ENCODE measurements around the gene TNFRSF4. TPM values are rescaled to one million over a fixed set of nuclear protein-coding genes. Genes with fewer than 3 reads are reported as not detected.
A peak's percentile ranks its signal among the peaks of the same experiment; 100 is the strongest.

TNFRSF4 gene
- total and polyA plus RNA-seq, 4 donors = 0.08 to 0.35 (median 0.15) TPM; not detected in 1

DNA sequence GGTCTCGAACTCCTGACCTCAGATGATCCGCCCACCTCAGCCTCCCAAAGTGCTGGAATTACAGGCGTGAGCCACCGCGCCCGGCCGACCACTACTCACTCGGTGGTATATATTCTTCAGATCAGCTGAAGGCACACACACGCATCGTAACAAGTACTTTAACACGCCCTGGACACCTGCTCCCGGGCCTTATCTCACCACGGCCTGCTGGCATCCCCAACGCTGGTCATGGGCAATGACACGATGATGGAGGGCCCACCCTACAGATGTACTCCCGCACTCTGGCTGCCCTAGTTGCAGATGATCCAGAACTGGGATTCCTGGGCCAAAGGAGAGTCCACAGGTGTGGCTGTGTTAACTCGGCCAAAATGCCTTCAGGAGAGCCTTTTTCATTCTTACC, 48.1 kb upstream of the TNFRSF4 start:
- no peak for DNase-seq (ENCODE audit: low spot score)
- H3K9ac ChIP-seq (ENCODE audit: low read depth in 1 of 2, low read length in 2 of 2) = no peak overlapping the region
- H3K9me3 ChIP-seq (ENCODE audit: control insufficient read depth in 4 of 4, low read length in 3 of 4) = no peaks in the 10 kb centered on the region
- H3K36me3 ChIP-seq (ENCODE audit: control insufficient read depth in 4 of 4, insufficient read depth in 3 of 4, low read depth in 1 of 4, low read length in 3 of 4) = peaks cover 6 to 44% (median 25%) of the 10 kb centered on the region in 4 donors
- H3K27me3 ChIP-seq (ENCODE audit: control insufficient read depth in 4 of 4, insufficient read depth in 4 of 4, low read length in 3 of 4) = no peaks in the 10 kb centered on the region
- WGBS = 97% methylated on average over 17 of the region's 17 CpGs
- no peak for TF ChIP-seq SP1 (IDR thresholded peaks at IDR 0.05)
- no peak for TF ChIP-seq FOXA2 (IDR thresholded peaks at IDR 0.05)
- TF ChIP-seq RXRA (IDR thresholded peaks at IDR 0.05) = no peak
- H3K4me1 ChIP-seq (ENCODE audit: control insufficient read depth in 4 of 4, insufficient read depth in 4 of 4, low read length in 3 of 4) = no peaks in the 10 kb centered on the region
- no peak overlapping the region for H3K27ac ChIP-seq (ENCODE audit: low read depth in 1 of 2, low read length in 2 of 2)
- no peak overlapping the region for H3K4me3 ChIP-seq (ENCODE audit: low read depth in 1 of 3, low read length in 3 of 3)

DNA sequence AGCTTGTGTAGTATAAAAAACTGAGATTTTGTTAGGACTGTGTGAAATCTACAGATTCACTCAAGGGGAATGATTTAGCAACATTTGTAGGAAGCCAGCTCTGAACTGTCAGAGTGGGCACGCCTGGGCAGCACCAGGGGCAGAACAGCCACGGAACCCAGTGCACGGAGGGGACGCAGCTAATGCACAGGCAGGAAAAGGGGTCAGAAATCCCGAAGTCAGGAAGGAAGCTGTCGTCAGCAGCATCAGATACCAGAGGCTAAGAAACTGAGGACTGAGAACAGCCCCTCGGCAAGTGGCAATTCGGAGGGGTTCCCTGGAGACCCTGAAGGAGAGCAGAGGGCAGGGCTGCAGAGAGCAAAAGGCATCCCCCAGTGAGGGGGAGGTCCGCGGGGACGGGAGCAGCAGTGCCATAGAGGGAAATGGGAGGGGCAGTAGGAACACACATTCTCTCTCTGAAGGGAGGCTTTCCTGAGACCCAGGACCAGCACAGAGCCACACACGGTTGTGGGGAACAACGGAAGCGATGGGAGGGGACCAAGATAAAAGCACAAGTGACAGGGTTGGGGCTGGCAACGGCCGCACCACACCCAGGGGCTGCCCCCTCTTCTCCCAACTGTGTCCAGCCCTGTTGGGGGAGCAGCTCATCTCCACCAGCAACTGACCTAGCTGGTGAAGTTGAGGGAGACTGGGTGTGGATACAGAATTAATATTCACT, 47.0 kb upstream of the TNFRSF4 start:
- no peaks in the 10 kb centered on the region for H3K4me1 ChIP-seq (ENCODE audit: control insufficient read depth in 4 of 4, insufficient read depth in 4 of 4, low read length in 3 of 4)
- TF ChIP-seq FOXA2 (IDR thresholded peaks at IDR 0.05) = no peak
- TF ChIP-seq, protein P1, sequence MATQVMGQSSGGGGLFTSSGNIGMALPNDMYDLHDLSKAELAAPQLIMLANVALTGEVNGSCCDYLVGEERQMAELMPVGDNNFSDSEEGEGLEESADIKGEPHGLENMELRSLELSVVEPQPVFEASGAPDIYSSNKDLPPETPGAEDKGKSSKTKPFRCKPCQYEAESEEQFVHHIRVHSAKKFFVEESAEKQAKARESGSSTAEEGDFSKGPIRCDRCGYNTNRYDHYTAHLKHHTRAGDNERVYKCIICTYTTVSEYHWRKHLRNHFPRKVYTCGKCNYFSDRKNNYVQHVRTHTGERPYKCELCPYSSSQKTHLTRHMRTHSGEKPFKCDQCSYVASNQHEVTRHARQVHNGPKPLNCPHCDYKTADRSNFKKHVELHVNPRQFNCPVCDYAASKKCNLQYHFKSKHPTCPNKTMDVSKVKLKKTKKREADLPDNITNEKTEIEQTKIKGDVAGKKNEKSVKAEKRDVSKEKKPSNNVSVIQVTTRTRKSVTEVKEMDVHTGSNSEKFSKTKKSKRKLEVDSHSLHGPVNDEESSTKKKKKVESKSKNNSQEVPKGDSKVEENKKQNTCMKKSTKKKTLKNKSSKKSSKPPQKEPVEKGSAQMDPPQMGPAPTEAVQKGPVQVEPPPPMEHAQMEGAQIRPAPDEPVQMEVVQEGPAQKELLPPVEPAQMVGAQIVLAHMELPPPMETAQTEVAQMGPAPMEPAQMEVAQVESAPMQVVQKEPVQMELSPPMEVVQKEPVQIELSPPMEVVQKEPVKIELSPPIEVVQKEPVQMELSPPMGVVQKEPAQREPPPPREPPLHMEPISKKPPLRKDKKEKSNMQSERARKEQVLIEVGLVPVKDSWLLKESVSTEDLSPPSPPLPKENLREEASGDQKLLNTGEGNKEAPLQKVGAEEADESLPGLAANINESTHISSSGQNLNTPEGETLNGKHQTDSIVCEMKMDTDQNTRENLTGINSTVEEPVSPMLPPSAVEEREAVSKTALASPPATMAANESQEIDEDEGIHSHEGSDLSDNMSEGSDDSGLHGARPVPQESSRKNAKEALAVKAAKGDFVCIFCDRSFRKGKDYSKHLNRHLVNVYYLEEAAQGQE (IDR thresholded peaks at IDR 0.05) = no peak
- peak; percentile 32 for TF ChIP-seq SP1 (IDR thresholded peaks at IDR 0.05)
- TF ChIP-seq, protein P2, sequence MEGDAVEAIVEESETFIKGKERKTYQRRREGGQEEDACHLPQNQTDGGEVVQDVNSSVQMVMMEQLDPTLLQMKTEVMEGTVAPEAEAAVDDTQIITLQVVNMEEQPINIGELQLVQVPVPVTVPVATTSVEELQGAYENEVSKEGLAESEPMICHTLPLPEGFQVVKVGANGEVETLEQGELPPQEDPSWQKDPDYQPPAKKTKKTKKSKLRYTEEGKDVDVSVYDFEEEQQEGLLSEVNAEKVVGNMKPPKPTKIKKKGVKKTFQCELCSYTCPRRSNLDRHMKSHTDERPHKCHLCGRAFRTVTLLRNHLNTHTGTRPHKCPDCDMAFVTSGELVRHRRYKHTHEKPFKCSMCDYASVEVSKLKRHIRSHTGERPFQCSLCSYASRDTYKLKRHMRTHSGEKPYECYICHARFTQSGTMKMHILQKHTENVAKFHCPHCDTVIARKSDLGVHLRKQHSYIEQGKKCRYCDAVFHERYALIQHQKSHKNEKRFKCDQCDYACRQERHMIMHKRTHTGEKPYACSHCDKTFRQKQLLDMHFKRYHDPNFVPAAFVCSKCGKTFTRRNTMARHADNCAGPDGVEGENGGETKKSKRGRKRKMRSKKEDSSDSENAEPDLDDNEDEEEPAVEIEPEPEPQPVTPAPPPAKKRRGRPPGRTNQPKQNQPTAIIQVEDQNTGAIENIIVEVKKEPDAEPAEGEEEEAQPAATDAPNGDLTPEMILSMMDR (IDR thresholded peaks at IDR 0.05; ENCODE audit: low read depth, low read length, missing input control) = no peak
- TF ChIP-seq, protein P3, sequence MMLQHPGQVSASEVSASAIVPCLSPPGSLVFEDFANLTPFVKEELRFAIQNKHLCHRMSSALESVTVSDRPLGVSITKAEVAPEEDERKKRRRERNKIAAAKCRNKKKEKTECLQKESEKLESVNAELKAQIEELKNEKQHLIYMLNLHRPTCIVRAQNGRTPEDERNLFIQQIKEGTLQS (IDR thresholded peaks at IDR 0.05) = no peak
- TF ChIP-seq RXRA (IDR thresholded peaks at IDR 0.05) = no peak
- no peak for TF ChIP-seq JUND (IDR thresholded peaks at IDR 0.05)
- TF ChIP-seq NR2F2 (IDR thresholded peaks at IDR 0.05) = peak; percentile 88
- TF ChIP-seq GABPA (IDR thresholded peaks at IDR 0.05 in 1 of 2, conservative IDR thresholded peaks at IDR 0.05 in 1 of 2) = no peak
- no peak overlapping the region for H3K4me3 ChIP-seq (ENCODE audit: low read depth in 1 of 3, low read length in 3 of 3)
- 83% methylated on average over 16 of the region's 16 CpGs for WGBS
- H3K27ac ChIP-seq (ENCODE audit: low read depth in 1 of 2, low read length in 2 of 2) = no peak overlapping the region
- no peaks in the 10 kb centered on the region for H3K9me3 ChIP-seq (ENCODE audit: control insufficient read depth in 4 of 4, low read length in 3 of 4)
- no peak overlapping the region for H3K9ac ChIP-seq (ENCODE audit: low read depth in 1 of 2, low read length in 2 of 2)
- peaks cover 7 to 48% (median 29%) of the 10 kb centered on the region in 4 donors for H3K36me3 ChIP-seq (ENCODE audit: control insufficient read depth in 4 of 4, insufficient read depth in 3 of 4, low read depth in 1 of 4, low read length in 3 of 4)
- DNase-seq (ENCODE audit: low spot score) = no peak
- no peaks in the 10 kb centered on the region for H3K27me3 ChIP-seq (ENCODE audit: control insufficient read depth in 4 of 4, insufficient read depth in 4 of 4, low read length in 3 of 4)

DNA sequence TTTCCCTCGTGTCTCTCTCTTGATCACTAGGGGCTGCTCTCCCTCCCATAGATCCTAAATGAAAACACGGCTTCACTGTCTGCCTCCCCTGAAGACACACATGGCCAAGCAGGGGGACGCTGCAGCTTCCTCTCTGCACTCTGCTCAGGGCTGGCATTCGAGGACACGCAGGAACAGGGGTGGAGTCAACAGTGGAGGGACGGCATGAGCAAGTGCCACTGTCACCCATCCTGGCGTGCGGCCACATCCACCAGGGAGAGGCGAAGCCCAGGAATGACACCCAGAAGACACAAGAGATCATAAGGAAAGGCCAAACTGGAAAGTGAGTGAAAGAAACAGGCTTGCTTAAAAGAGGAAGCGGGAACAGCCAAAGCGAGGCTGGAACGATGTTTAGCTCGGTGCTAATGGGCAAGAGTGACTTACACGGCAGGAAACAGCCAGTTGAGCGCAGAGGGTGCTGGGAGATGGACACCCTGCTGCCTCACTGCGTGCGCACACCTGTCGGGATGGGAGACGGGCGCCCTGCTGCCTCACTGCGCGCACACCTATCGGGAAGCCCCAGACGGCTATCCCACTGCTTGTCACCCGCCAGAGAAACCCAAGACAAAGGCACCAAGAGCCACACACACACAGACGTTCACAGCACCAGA, 46.1 kb upstream of the TNFRSF4 start:
- DNase-seq (ENCODE audit: low spot score) = no peak
- H3K27ac ChIP-seq (ENCODE audit: low read depth in 1 of 2, low read length in 2 of 2) = no peak overlapping the region
- no peaks in the 10 kb centered on the region for H3K27me3 ChIP-seq (ENCODE audit: control insufficient read depth in 4 of 4, insufficient read depth in 4 of 4, low read length in 3 of 4)
- no peak overlapping the region for H3K9ac ChIP-seq (ENCODE audit: low read depth in 1 of 2, low read length in 2 of 2)
- no peak overlapping the region for H3K4me3 ChIP-seq (ENCODE audit: low read depth in 1 of 3, low read length in 3 of 3)
- H3K4me1 ChIP-seq (ENCODE audit: control insufficient read depth in 4 of 4, insufficient read depth in 4 of 4, low read length in 3 of 4) = no peaks in the 10 kb centered on the region
- WGBS = 84% methylated on average over 26 of the region's 26 CpGs
- H3K9me3 ChIP-seq (ENCODE audit: control insufficient read depth in 4 of 4, low read length in 3 of 4) = no peaks in the 10 kb centered on the region
- H3K36me3 ChIP-seq (ENCODE audit: control insufficient read depth in 4 of 4, insufficient read depth in 3 of 4, low read depth in 1 of 4, low read length in 3 of 4) = peaks cover 9 to 54% (median 31%) of the 10 kb centered on the region in 4 donors
- TF ChIP-seq RXRA (IDR thresholded peaks at IDR 0.05) (no peak), NR2F2 (IDR thresholded peaks at IDR 0.05) (no peak), YY1 (IDR thresholded peaks at IDR 0.05) (no peak), JUND (IDR thresholded peaks at IDR 0.05) (no peak), HNF4G (IDR thresholded peaks at IDR 0.05) (no peak), SP1 (IDR thresholded peaks at IDR 0.05) (no peak), TAF1 (conservative IDR thresholded peaks at IDR 0.05) (no peak), GABPA (IDR thresholded peaks at IDR 0.05 in 1 of 2, conservative IDR thresholded peaks at IDR 0.05 in 1 of 2) (no peak), FOXA2 (IDR thresholded peaks at IDR 0.05) (no peak), FOXA1 (IDR thresholded peaks at IDR 0.05) (no peak)
- TF ChIP-seq, protein P4, sequence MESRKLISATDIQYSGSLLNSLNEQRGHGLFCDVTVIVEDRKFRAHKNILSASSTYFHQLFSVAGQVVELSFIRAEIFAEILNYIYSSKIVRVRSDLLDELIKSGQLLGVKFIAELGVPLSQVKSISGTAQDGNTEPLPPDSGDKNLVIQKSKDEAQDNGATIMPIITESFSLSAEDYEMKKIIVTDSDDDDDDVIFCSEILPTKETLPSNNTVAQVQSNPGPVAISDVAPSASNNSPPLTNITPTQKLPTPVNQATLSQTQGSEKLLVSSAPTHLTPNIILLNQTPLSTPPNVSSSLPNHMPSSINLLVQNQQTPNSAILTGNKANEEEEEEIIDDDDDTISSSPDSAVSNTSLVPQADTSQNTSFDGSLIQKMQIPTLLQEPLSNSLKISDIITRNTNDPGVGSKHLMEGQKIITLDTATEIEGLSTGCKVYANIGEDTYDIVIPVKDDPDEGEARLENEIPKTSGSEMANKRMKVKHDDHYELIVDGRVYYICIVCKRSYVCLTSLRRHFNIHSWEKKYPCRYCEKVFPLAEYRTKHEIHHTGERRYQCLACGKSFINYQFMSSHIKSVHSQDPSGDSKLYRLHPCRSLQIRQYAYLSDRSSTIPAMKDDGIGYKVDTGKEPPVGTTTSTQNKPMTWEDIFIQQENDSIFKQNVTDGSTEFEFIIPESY (IDR thresholded peaks at IDR 0.05) = no peak
- TF ChIP-seq, protein P3 (IDR thresholded peaks at IDR 0.05) = no peak
